Common myeloid progenitor, CD34-positive (primary cell): ENCODE data around the gene RPS17.
"Not testable (repeated sequence)": the region's sequence is repeated elsewhere in the genome, so short reads cannot be mapped to it uniquely, and the experiment has no call there.

ENCODE experiments used
- CTCF ChIA-PET: fragments of 350-600 bp; sonication (Branson Sonifier 250); formaldehyde crosslinking; loops from one replicate; lab custom pipeline; 2021; ENCODE audit warnings: antibody characterized with exemption; lab: Charles Lee
- POLR2A ChIA-PET: fragments of 350-600 bp; sonication (Branson Sonifier 250); formaldehyde crosslinking; loops from one replicate; lab custom pipeline; 2021; ENCODE audit warnings: antibody characterized with exemption; lab: Charles Lee
- DNase-seq, 3 donors: peaks; one replicate each; pipeline versions ENCODE4 v3.0.0 to v3.0.0-alpha.2; 2013
- H3K27ac ChIP-seq, 2 experiments: 1 replicate in 1 of 2; 2 replicates in 1 of 2; pipeline ENCODE4 v1.7.0; 2013; ENCODE audit warnings: inconsistent platforms in 2 of 2, low read length in 2 of 2, mild to moderate bottlenecking in 2 of 2, low read depth in 1 of 2, moderate library complexity in 1 of 2; ENCODE audit not compliant: severe bottlenecking in 2 of 2, insufficient read depth in 1 of 2, poor library complexity in 1 of 2
- H3K27me3 ChIP-seq, 5 experiments: replicated peaks in 2 of 5; 1 replicate in 3 of 5; 2 replicates in 2 of 5; pipeline versions ENCODE4 v1.6.1 to v1.7.0; 2013; ENCODE audit warnings: low read length in 4 of 5, mild to moderate bottlenecking in 2 of 5, moderate library complexity in 2 of 5, inconsistent platforms in 1 of 5; ENCODE audit not compliant: insufficient read depth in 5 of 5, control insufficient read depth in 4 of 5
- H3K36me3 ChIP-seq, 4 experiments: 1 replicate in 2 of 4; 2 replicates in 2 of 4; pipeline versions ENCODE4 v1.6.1 to v1.7.0; 2013; ENCODE audit warnings: low read length in 3 of 4, control low read depth in 1 of 4, mild to moderate bottlenecking in 1 of 4; ENCODE audit not compliant: control insufficient read depth in 4 of 4, insufficient read depth in 4 of 4
- H3K4me1 ChIP-seq, 4 experiments: 1 replicate in 3 of 4; 2 replicates in 1 of 4; pipeline versions ENCODE4 v1.6.1 to v1.7.1; 2013; ENCODE audit warnings: low read length in 3 of 4, mild to moderate bottlenecking in 3 of 4, control low read depth in 1 of 4, inconsistent platforms in 1 of 4, moderate library complexity in 1 of 4; ENCODE audit not compliant: control insufficient read depth in 4 of 4, insufficient read depth in 4 of 4; ENCODE audit errors: control extremely low read depth in 1 of 4
- H3K4me3 ChIP-seq, 7 experiments: 1 replicate in 4 of 7; 2 replicates in 3 of 7; pipeline versions ENCODE4 v1.5.1 to v1.7.0; 2013; ENCODE audit warnings: mild to moderate bottlenecking in 7 of 7, low read length in 6 of 7, moderate library complexity in 6 of 7, inconsistent platforms in 2 of 7, low read depth in 2 of 7, control low read depth in 1 of 7; ENCODE audit not compliant: insufficient read depth in 4 of 7, control insufficient read depth in 1 of 7; ENCODE audit errors: extremely low read depth in 1 of 7
- H3K9me3 ChIP-seq, 5 experiments: 1 replicate in 4 of 5; 2 replicates in 1 of 5; pipeline versions ENCODE4 v1.6.1 to v1.7.1; 2013; ENCODE audit warnings: low read length in 4 of 5, mild to moderate bottlenecking in 2 of 5, inconsistent platforms in 1 of 5, low read depth in 1 of 5, moderate library complexity in 1 of 5; ENCODE audit not compliant: control insufficient read depth in 4 of 5, insufficient read depth in 2 of 5; ENCODE audit errors: control extremely low read depth in 1 of 5
- WGBS: methylation state at CpG from one replicate; pipeline ENCODE4 v1.1.5; 2013; ENCODE audit not compliant: insufficient coverage; 5-methylcytosine and 5-hydroxymethylcytosine counted together

The RPS17 gene

GRCh38 chr15:82500772-82501171 is 39.5 kb downstream of the RPS17 start:
- H3K4me3 ChIP-seq, H3K4me1 ChIP-seq, H3K9me3 ChIP-seq, H3K36me3 ChIP-seq, DNase-seq, H3K27me3 ChIP-seq, H3K27ac ChIP-seq, CTCF ChIA-PET, POLR2A ChIA-PET: not testable (repeated sequence)
- WGBS, result no CpG with 5 or more reads among the region's 4 CpGs

- POLR2A ChIA-PET, H3K4me1 ChIP-seq, H3K4me3 ChIP-seq, CTCF ChIA-PET, H3K27me3 ChIP-seq, H3K36me3 ChIP-seq, H3K27ac ChIP-seq, H3K9me3 ChIP-seq, DNase-seq: not testable (repeated sequence)
Observed at GRCh38 chr15:82497978-82498377, 42.3 kb downstream of the RPS17 start.

- H3K36me3 ChIP-seq, H3K4me3 ChIP-seq, H3K27ac ChIP-seq, DNase-seq, H3K4me1 ChIP-seq, H3K27me3 ChIP-seq, H3K9me3 ChIP-seq, CTCF ChIA-PET, POLR2A ChIA-PET: not testable (repeated sequence)
- WGBS, result 97% methylated on average over 3 of the region's 4 CpGs
Observed at GRCh38 chr15:82488250-82488649, 52.0 kb downstream of the RPS17 start.

GRCh38 chr15:82487045-82487444 is 53.2 kb downstream of the RPS17 start:
- H3K36me3 ChIP-seq, DNase-seq, H3K9me3 ChIP-seq, POLR2A ChIA-PET, H3K27me3 ChIP-seq, H3K27ac ChIP-seq, H3K4me3 ChIP-seq, CTCF ChIA-PET, H3K4me1 ChIP-seq: not testable (repeated sequence)
- 87% methylated on average over 4 of the region's 7 CpGs for WGBS
